ENCODE data around the gene DNAJC5.

DNAJC5 gene

GRCh38 chr20:63885264-63886053 is 9.5 kb upstream of the DNAJC5 start:
- no peak for DNase-seq

DNA sequence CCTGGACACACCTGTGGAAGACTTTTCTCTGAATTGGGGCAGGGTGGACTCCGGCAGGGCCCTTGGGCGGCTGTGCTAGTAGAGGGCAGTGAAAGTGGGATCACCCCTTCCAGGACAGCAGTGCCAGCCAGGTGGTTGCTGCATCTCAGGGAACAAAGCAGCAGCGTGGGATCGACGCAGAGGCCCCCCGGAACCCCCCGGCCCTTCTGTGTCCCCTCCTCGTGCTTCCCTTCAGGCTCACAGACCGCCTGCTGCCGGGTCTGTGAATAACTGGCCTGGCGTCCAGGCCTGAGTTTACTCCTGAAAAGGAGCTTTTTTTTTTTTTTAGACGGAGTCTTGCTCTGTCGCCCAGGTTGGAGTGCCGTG is 8.9 kb upstream of the DNAJC5 start:
- no peak for DNase-seq

DNA sequence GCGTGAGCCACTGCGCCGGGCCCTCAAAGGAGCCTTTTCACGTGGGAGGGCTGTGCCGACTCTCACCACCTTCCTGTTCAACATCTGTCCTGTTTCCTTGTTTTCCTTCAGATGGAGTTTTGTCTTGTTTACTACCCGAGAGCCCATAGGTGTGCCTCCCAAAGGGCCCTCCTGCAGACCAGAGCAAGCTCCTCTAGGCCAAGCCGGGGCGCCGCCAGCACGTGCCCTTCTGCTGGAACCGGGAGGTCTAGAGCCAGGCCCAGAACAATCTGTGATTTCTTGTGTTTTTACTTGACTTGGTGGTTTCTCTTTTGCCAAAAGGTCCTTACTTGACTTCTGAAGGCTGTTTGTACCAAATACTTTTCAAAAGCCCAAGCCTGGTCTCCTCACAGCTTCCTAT is 8.0 kb upstream of the DNAJC5 start:
- no peak for DNase-seq

GRCh38 chr20:63889241-63890200 is 5.4 kb upstream of the DNAJC5 start:
- DNase-seq, result no peak

- DNase-seq, result no peak
Measured at GRCh38 chr20:63890201-63890576, 4.7 kb upstream of the DNAJC5 start.

DNA sequence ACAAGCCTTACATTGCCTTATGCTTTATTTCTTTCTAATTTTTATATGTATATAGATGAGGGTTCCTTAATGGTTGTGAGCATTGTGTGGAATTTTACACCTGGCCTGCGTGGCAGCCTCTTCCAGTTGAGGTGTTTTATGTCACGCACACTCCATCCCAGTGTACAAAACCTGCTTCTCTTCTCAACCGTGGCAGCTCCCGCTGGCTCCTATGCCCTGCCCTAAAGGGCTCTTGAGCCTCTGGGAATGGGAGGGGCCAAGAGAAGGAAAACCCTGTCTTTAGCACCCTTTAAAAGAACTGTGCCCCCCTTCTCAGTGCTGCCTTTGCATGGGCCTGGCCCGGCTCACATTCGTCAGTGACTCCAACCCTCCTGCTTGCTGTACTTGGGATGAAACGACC is 4.3 kb upstream of the DNAJC5 start:
- no peak for DNase-seq

DNA sequence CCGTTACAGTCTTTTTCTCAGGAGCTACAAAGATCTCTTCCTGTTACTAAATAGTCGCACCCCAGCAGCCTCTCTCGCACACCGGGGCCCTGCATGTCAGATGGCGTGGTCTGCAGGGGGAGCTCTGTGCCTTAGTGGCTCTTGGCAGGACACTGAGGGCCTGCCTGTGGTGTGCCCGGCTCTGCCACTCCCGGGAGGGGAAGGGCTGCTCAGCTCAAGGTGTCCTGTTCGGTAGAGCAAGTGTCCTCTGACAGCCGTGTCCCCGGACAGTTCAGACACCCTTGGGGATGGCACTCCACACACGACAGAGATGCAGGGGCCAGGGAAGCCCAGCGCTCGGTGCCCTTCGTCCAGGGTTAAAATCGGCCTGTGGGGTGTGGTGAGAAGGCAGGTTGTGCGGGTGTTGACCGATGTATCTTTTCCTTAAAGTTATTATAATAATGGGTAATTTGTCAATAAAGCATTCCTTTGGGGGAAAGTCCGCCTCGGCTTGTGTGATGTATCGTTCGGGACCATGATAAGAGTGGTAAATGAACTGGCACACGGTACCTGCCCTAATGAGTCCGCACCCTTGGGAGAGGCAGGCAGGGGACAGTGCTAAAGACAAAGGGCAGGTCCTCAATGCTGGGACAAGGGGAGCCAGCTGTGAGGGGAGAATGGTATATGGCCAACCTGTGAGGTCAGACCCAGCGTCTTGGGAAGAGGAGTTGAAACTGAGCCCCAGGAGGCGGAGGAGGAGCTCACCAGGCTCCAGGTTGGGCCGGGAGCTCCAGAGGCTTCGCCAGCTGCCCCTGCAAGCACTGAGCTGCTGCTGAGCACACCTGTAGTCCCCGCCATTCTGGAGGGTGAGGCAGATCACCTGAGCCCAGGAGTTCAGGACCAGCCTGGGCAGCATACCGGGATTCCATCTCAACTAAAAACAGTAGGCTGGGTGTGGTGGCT is 3.6 kb upstream of the DNAJC5 start:
- no peak for DNase-seq

GRCh38 chr20:63892402-63892801 is 2.5 kb upstream of the DNAJC5 start:
- no peak for DNase-seq

DNA sequence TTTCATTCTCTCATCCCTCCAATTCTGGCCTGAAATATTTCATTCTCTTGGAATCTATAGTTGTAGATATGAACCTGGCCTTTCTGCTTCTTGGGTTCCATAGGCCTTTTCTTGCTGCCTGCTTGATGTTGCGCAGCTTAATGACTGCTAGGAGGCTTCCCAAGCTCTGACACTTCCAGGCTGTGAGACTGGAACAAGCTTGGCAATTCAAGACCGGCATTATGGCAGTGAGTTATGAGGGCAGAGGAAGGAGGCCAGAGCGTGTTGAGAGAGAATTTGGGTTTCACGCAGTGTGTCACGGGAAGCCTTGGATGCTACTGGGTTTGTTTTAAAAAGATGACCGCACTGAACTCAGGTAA is 948 bp upstream of the DNAJC5 start:
- no peak for DNase-seq

GRCh38 chr20:63895202-63895951 is 451 bp downstream of the DNAJC5 start:
- no peak for DNase-seq

DNA sequence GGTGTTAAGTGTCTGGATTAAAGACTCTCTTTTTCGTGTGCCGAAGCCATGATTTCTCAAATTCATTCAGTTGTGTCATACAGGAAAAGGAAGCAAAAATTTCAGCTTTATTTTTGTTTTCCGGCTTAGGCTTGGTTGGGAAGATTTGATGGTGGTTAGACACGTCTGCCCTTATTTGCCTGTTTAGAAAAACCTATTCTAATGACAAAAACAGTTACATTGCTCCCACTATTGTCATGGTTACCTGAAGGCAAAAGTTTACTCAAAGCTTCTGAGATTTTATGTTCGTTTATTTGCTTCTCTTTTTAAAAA is 982 bp downstream of the DNAJC5 start:
- DNase-seq, result no peak

GRCh38 chr20:63896264-63897105 is 1.6 kb downstream of the DNAJC5 start:
- no peak for DNase-seq

- DNase-seq, result no peak
Measured at GRCh38 chr20:63897978-63898561, 3.1 kb downstream of the DNAJC5 start.

GRCh38 chr20:63898882-63899558 is 4.1 kb downstream of the DNAJC5 start:
- peak in 2 of 4 experiments; percentile 5 to 7 for DNase-seq

DNA sequence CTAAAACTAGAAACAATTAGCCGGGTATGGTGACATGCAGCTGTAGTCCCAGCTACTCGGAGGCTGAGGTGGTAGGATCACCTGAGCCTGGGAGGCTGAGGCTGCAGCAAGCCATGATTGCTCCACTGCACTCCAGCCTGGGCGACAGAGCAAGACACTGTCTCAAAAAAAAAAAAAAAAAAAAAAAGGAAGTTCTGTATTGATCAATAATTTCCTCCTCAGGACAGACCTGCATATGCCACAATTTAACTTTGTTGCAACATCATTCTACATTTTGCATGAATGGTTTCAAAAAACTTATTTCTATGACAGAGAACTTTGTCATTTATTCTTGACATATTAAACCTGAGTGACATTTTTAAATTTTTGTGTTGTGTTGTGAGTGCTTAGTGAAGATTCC is 5.5 kb downstream of the DNAJC5 start:
- DNase-seq, result no peak

DNA sequence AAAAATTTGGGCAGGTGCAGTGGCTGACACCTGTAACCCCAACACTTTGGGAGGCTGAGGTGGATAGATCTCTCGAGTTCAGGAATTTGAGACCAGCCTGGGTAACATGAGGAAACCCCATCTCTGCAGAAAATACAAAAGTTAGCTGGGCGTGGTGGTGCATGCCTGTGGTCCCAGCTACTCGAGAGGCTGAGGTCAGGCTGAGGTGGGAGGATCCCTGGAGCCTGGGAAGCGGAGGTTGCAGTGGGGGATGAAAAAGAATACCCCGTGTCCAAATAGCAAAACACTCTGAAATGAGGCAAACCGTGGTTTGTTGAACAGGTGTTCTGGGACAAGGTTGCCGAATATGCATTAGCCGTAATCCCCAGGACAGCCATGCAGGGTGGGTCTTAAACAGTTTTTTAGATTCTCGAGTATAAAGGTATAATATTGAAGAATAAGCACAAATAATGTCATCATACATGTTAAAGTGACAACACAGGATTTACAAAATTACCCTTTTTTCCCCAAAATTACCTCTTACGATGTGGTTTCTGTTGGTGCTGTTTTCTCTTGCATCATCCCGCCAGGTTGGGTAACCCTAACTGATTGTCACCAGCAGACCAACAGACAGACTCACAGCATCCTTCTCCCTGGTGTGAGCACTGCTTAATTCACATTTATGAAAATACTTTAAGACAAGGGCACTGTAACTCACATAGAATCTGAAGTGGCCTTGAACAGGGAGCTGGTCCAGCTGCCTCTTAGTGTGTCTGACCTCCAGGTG is 9.1 kb downstream of the DNAJC5 start:
- no peak for DNase-seq

DNA sequence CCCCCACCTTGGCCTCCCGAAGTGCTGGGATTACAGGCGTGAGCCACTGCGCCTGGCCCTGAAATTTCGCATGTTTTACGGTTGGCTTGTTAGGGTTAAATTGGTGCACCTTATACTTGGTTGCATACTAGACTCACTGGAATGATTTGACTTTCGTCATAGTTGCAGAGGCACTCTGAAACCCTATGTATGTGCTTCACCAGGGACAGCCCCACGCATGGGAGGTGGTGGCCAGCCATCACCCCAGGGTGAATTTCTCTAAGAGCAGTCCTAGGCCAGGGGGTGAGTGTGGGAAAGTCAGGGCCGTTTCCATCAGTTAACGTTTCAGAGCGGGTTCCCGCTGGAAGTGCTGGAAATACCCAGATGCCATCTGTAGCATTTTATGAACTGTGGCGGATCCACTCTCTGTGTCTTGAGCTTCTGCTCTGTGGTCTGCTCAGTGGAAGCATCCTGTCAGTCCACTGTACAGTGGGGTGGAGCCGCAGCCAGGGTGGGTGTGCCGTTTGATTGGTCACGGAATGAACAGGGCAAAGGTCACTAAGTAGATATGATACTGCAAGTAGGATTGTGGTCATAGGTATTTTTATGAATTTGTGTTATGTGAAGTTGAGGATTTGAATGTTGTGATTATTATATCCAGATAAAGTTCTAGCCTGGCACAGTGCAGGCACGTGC is 13.2 kb downstream of the DNAJC5 start:
- no peak for DNase-seq

- DNase-seq, result no peak
Measured at GRCh38 chr20:63911176-63911575, 16.2 kb downstream of the DNAJC5 start.

- DNase-seq, result no peak
Measured at GRCh38 chr20:63913768-63914167, 18.8 kb downstream of the DNAJC5 start.

Data from activated naive CD4-positive, alpha-beta T cell (primary cell).